Stimulated activated CD4-positive, alpha-beta T cell treated with anti-CD3 and anti-CD28 coated beads, Interleukin-4, amount 100 ng/mL, for 24 hours (primary cell): Measurements from ENCODE around the gene ATP11A.
"Not testable (repeated sequence)": the region's sequence is repeated elsewhere in the genome, so short reads cannot be mapped to it uniquely, and the experiment has no call there.

Experiments used
- DNase-seq: peaks from one replicate; pipeline ENCODE4 v3.0.0-alpha.2; 2020

The ATP11A gene

GRCh38 chr13:112671359-112671758 is 18.5 kb upstream of the ATP11A start:
- DNase-seq, result no peak

GRCh38 chr13:112672651-112673284 is 17.1 kb upstream of the ATP11A start:
- DNase-seq, result no peak

- no peak for DNase-seq
Observed at GRCh38 chr13:112674412-112675365, 15.1 kb upstream of the ATP11A start.

GRCh38 chr13:112675366-112675756 is 14.5 kb upstream of the ATP11A start:
- DNase-seq, result no peak

GRCh38 chr13:112677421-112677962 is 12.3 kb upstream of the ATP11A start:
- DNase-seq, result not testable (repeated sequence)

GRCh38 chr13:112679381-112679780 is 10.5 kb upstream of the ATP11A start:
- DNase-seq, result no peak

GRCh38 chr13:112679932-112680677 is 9.7 kb upstream of the ATP11A start:
- DNase-seq, result no peak

- DNase-seq, result no peak
Observed at GRCh38 chr13:112680741-112681360, 9.0 kb upstream of the ATP11A start.

- no peak for DNase-seq
Observed at GRCh38 chr13:112683581-112683980, 6.3 kb upstream of the ATP11A start.

- no peak for DNase-seq
Observed at GRCh38 chr13:112684071-112684845, 5.6 kb upstream of the ATP11A start.

- not testable (repeated sequence) for DNase-seq
Observed at GRCh38 chr13:112685189-112685805, 4.5 kb upstream of the ATP11A start.

GRCh38 chr13:112685896-112686295 is 3.9 kb upstream of the ATP11A start:
- DNase-seq, result no peak

GRCh38 chr13:112686364-112686763 is 3.5 kb upstream of the ATP11A start:
- no peak for DNase-seq

GRCh38 chr13:112686987-112687386 is 2.9 kb upstream of the ATP11A start:
- no peak for DNase-seq

- DNase-seq, result no peak
Observed at GRCh38 chr13:112687836-112688559, 1.8 kb upstream of the ATP11A start.

- peak; percentile 70 for DNase-seq
Observed at GRCh38 chr13:112688560-112689302, 1.1 kb upstream of the ATP11A start.

- peak; percentile 17 for DNase-seq
Observed at GRCh38 chr13:112690283-112690929, 568 bp downstream of the ATP11A start.

GRCh38 chr13:112692104-112692503 is 2.3 kb downstream of the ATP11A start:
- no peak for DNase-seq

- DNase-seq, result no peak
Observed at GRCh38 chr13:112692586-112692985, 2.7 kb downstream of the ATP11A start.
